ENCODE measurements around the gene GPHN.
A peak's percentile ranks its signal among the peaks of the same experiment; 100 is the strongest.
"Not testable (repeated sequence)": the region's sequence is repeated elsewhere in the genome, so short reads cannot be mapped to it uniquely, and the experiment has no call there.

Gene GPHN

GRCh38 chr14:66677780-66678179 is 169.8 kb downstream of the GPHN start:
- no peak for DNase-seq

GRCh38 chr14:66680216-66680615 is 172.3 kb downstream of the GPHN start:
- DNase-seq: no peak

- no peak for DNase-seq
These were observed 188.4 kb downstream of the GPHN start for GRCh38 chr14:66696326-66696725.

- DNase-seq: no peak
These were observed 190.6 kb downstream of the GPHN start for GRCh38 chr14:66698503-66698902.

- no peak for DNase-seq
These were observed 193.9 kb downstream of the GPHN start for GRCh38 chr14:66701813-66702212.

GRCh38 chr14:66708267-66708666 is 200.3 kb downstream of the GPHN start:
- DNase-seq: no peak

- no peak for DNase-seq
These were observed 201.3 kb downstream of the GPHN start for GRCh38 chr14:66709291-66709690.

- DNase-seq: not testable (repeated sequence)
These were observed 206.3 kb downstream of the GPHN start for GRCh38 chr14:66714291-66714690.

GRCh38 chr14:66715313-66715712 is 207.4 kb downstream of the GPHN start:
- DNase-seq: not testable (repeated sequence)

- no peak for DNase-seq
These were observed 208.3 kb downstream of the GPHN start for GRCh38 chr14:66716227-66716626.

- no peak for DNase-seq
These were observed 209.7 kb downstream of the GPHN start for GRCh38 chr14:66717561-66718140.

GRCh38 chr14:66724996-66725395 is 217.0 kb downstream of the GPHN start:
- DNase-seq: no peak

GRCh38 chr14:66731298-66731697 is 223.4 kb downstream of the GPHN start:
- not testable (repeated sequence) for DNase-seq

- no peak for DNase-seq
These were observed 227.9 kb downstream of the GPHN start for GRCh38 chr14:66735853-66736252.

GRCh38 chr14:66739826-66740225 is 231.9 kb downstream of the GPHN start:
- DNase-seq: no peak

- DNase-seq: no peak
These were observed 237.1 kb downstream of the GPHN start for GRCh38 chr14:66745078-66745477.

- DNase-seq: peak; percentile 6
These were observed 238.5 kb downstream of the GPHN start for GRCh38 chr14:66746316-66747006.

GRCh38 chr14:66752109-66752508 is 244.2 kb downstream of the GPHN start:
- DNase-seq: no peak

- no peak for DNase-seq
These were observed 250.2 kb downstream of the GPHN start for GRCh38 chr14:66758031-66758613.

- no peak for DNase-seq
These were observed 264.2 kb downstream of the GPHN start for GRCh38 chr14:66772146-66772545.

- DNase-seq: no peak
These were observed 274.9 kb downstream of the GPHN start for GRCh38 chr14:66782853-66783252.

- DNase-seq: no peak
These were observed 282.2 kb downstream of the GPHN start for GRCh38 chr14:66790101-66790500.

GRCh38 chr14:66802962-66803361 is 295.0 kb downstream of the GPHN start:
- DNase-seq: no peak

- DNase-seq: no peak
These were observed 296.2 kb downstream of the GPHN start for GRCh38 chr14:66804141-66804540.

- DNase-seq: no peak
These were observed 305.7 kb downstream of the GPHN start for GRCh38 chr14:66813636-66814035.
